ENCODE data around the gene TYRO3.

TYRO3 gene

DNA sequence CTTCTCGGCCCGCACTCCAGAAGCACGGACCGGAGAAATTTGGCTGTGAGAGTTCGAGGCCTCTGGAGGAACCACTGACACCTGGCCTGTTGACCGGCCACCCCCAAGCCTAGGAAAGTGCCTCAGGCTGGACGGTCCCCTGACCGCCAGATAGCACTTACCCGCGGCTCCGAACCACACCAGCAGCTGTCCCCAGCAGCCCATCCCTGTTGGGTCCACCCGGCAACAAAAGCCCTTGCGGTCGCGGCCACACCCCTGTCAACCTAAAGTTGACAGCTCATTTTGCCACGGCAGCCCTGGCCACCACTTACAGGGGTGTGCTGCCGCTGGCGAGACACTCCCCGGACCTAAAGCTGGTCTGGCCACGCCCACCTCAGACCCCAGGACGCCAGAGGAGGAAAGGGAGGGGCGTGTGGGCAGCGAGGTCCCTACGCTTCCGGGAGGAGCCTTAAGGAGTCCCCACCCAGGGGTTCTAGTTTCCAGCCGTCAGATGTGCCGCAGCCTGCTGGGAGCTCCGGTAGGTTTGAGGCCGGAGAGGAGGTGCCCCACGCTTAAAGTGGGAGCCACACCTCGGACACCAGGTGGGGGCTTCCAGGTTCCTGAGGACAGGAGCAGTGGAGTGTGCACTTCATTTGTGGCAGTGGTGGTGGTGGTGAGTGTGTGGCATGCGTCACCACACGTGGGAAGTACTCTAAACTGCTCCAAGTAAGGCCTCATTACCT, 45.3 kb upstream of the TYRO3 start, which contains the start of gene LTK:
TSS of gene LTK (minus strand) at position 322 of the 722 bp plus-strand sequence. CDS start at position 204, 118 bp downstream.
- TF ChIP-seq, protein P1, sequence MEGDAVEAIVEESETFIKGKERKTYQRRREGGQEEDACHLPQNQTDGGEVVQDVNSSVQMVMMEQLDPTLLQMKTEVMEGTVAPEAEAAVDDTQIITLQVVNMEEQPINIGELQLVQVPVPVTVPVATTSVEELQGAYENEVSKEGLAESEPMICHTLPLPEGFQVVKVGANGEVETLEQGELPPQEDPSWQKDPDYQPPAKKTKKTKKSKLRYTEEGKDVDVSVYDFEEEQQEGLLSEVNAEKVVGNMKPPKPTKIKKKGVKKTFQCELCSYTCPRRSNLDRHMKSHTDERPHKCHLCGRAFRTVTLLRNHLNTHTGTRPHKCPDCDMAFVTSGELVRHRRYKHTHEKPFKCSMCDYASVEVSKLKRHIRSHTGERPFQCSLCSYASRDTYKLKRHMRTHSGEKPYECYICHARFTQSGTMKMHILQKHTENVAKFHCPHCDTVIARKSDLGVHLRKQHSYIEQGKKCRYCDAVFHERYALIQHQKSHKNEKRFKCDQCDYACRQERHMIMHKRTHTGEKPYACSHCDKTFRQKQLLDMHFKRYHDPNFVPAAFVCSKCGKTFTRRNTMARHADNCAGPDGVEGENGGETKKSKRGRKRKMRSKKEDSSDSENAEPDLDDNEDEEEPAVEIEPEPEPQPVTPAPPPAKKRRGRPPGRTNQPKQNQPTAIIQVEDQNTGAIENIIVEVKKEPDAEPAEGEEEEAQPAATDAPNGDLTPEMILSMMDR (IDR thresholded peaks at IDR 0.05; ENCODE audit: insufficient read depth, low read depth, low read length, missing control alignments), result no peak
- peak; percentile 62 for DNase-seq (ENCODE audit: low read depth)

GRCh38 chr15:41517895-41518449, 41.0 kb upstream of the TYRO3 start:
- H3K4me3 ChIP-seq (ENCODE audit: low read depth, low read length), result no peak overlapping the region
- TF ChIP-seq, protein P1 (IDR thresholded peaks at IDR 0.05; ENCODE audit: insufficient read depth, low read depth, low read length, missing control alignments), result no peak
- no peak for DNase-seq (ENCODE audit: low read depth)

More for the DNA sequence above, 45.3 kb upstream of the TYRO3 start, which contains the start of gene LTK:
- no peak within 1 kb of the TSS for H3K4me3 ChIP-seq (ENCODE audit: low read depth, low read length)

DNA sequence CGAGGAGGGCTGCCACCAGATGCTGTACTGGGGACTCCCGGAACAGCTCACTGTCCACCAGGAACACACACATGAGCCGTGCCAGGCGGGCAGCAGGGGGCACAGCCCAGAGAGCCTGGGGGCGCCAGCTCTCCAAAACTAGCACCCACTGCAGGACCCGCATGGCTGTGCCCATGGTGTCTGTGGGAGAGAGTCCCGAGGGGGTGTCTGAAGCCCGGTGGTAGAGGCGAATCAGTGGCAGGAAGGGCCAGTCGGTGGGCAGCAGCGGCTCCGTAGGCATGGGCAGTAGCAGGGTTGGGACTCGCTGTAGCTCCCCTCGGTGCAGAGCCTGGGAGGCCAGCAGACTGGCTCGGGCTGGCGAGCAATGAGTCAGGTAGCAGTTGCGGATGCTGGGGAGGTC, 38.4 kb upstream of the TYRO3 start:
- no peak overlapping the region for H3K4me3 ChIP-seq (ENCODE audit: low read depth, low read length)
- TF ChIP-seq, protein P1 (IDR thresholded peaks at IDR 0.05; ENCODE audit: insufficient read depth, low read depth, low read length, missing control alignments), result no peak
- no peak for DNase-seq (ENCODE audit: low read depth)

GRCh38 chr15:41521614-41522013, 37.4 kb upstream of the TYRO3 start:
- DNase-seq (ENCODE audit: low read depth), result no peak
- TF ChIP-seq, protein P1 (IDR thresholded peaks at IDR 0.05; ENCODE audit: insufficient read depth, low read depth, low read length, missing control alignments), result no peak

GRCh38 chr15:41523097-41523496, 35.9 kb upstream of the TYRO3 start:
- TF ChIP-seq, protein P1 (IDR thresholded peaks at IDR 0.05; ENCODE audit: insufficient read depth, low read depth, low read length, missing control alignments), result no peak
- no peak overlapping the region for H3K4me3 ChIP-seq (ENCODE audit: low read depth, low read length)
- no peak for DNase-seq (ENCODE audit: low read depth)

More at GRCh38 chr15:41521614-41522013, 37.4 kb upstream of the TYRO3 start:
- H3K4me3 ChIP-seq (ENCODE audit: low read depth, low read length), result no peak overlapping the region

DNA sequence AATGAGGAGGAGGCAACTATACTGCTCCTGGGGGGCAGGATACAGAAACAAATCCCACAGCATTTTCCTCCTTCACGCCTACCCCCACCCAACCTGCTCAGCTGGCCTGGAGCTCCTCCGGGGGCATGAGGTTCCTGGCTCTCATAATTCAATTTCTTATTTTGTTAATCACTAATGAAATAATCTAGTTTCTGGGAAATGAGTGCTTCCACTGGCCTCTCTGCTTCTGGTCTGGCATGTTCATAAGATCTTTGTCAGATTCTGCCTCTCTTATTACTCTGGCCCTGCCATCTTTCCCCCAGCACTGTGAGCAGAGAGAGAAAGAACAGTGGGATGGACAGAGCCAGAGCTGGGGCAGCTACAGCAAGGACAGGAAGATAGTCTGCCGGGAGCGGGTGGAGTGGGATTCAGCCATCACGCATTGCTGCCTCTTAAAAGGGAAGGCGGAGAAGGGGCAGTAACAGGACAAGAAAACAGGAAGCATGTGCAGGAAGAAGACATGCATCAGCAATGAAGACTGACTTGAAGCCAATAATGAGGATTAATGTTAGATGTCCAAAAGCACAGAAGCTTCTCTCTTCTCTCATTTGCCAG, 28.6 kb upstream of the TYRO3 start:
- TF ChIP-seq, protein P1 (IDR thresholded peaks at IDR 0.05; ENCODE audit: insufficient read depth, low read depth, low read length, missing control alignments), result no peak
- H3K4me3 ChIP-seq (ENCODE audit: low read depth, low read length), result no peak overlapping the region
- DNase-seq (ENCODE audit: low read depth), result no peak

All from GM12865 (cell line).